Measurements from ENCODE around the gene PRR33. TPM values are rescaled to one million over a fixed set of nuclear protein-coding genes. Genes with fewer than 3 reads are reported as not detected.
"Not testable (repeated sequence)": the region's sequence is repeated elsewhere in the genome, so short reads cannot be mapped to it uniquely, and the experiment has no call there.

Gene PRR33
- total RNA-seq: not detected
- polyA plus RNA-seq: under 1 TPM; 0.08 to 0.13 TPM
- long read RNA-seq, donor 1, partial matches to known transcripts: 0 of 2 reads
- long read RNA-seq, donor 1, other reads (novel, unspliced or antisense): 0 of 2 reads
- long read RNA-seq, donor 2, partial matches to known transcripts: 0 of 1 reads
- long read RNA-seq, donor 2, other reads (novel, unspliced or antisense): 0 of 1 reads
- long read RNA-seq, donor 3: 0 reads
- long read RNA-seq, donor 4, partial matches to known transcripts: 0 of 1 reads
- long read RNA-seq, donor 4, other reads (novel, unspliced or antisense): 0 of 1 reads
- long read RNA-seq, donor 5, partial matches to known transcripts: 0 of 1 reads
- long read RNA-seq, donor 5, other reads (novel, unspliced or antisense): 0 of 1 reads

- TF ChIP-seq CTCF (IDR thresholded peaks at IDR 0.05; ENCODE audit: control extremely low read depth, extremely low read depth): no peak
- 56 to 77% methylated on average over 7 of the region's 7 CpGs for WGBS, 2 donors
- no peaks in the 10 kb centered on the region for H3K4me1 ChIP-seq (ENCODE audit: control insufficient read depth in 5 of 5, insufficient read depth in 5 of 5, low read length in 5 of 5)
- H3K27ac ChIP-seq (ENCODE audit: low read depth in 1 of 2, low read length in 1 of 2): no peak within 1 kb of the TSS
- no peak for ATAC-seq (ENCODE audit: insufficient read depth, low FRiP score)
- H3K9me3 ChIP-seq (ENCODE audit: control insufficient read depth in 4 of 4, insufficient read depth in 3 of 4, low read length in 3 of 4): no peaks in the 10 kb centered on the region
- no peak for DNase-seq
- no peaks in the 10 kb centered on the region for H3K27me3 ChIP-seq (ENCODE audit: control insufficient read depth in 3 of 3, insufficient read depth in 3 of 3, low read length in 2 of 3)
- no peak within 1 kb of the TSS for H3K4me3 ChIP-seq
- H3K36me3 ChIP-seq (ENCODE audit: control insufficient read depth in 4 of 4, insufficient read depth in 4 of 4, low read length in 4 of 4): no peaks in the 10 kb centered on the region
- H3K9ac ChIP-seq (ENCODE audit: insufficient read depth in 1 of 2, low read length in 2 of 2): no peak within 1 kb of the TSS
Observed at GRCh38 chr11:1891831-1892115, at the start of gene PRR33. PRR33 (minus strand) TSS chr11:1891895; CDS start chr11:1890584, 1,311 bp downstream.

GRCh38 chr11:1939788-1940187 lies 48.1 kb upstream of the PRR33 start:
- H3K27ac ChIP-seq (ENCODE audit: low read depth in 1 of 2, low read length in 1 of 2); H3K4me1 ChIP-seq (ENCODE audit: control insufficient read depth in 5 of 5, insufficient read depth in 5 of 5, low read length in 5 of 5); H3K9ac ChIP-seq (ENCODE audit: insufficient read depth in 1 of 2, low read length in 2 of 2); H3K4me3 ChIP-seq; H3K9me3 ChIP-seq (ENCODE audit: control insufficient read depth in 4 of 4, insufficient read depth in 3 of 4, low read length in 3 of 4); H3K27me3 ChIP-seq (ENCODE audit: control insufficient read depth in 3 of 3, insufficient read depth in 3 of 3, low read length in 2 of 3); H3K36me3 ChIP-seq (ENCODE audit: control insufficient read depth in 4 of 4, insufficient read depth in 4 of 4, low read length in 4 of 4); ATAC-seq (ENCODE audit: insufficient read depth, low FRiP score): not testable (repeated sequence)
- 86 to 100% methylated on average over 1 of the region's 1 CpG for WGBS, 2 donors
- DNase-seq: peak in 2 of 3 donors; percentile 41 to 47

GRCh38 chr11:1939006-1939625 lies 47.4 kb upstream of the PRR33 start:
- WGBS, 2 donors: 18 to 28% methylated on average over 23 of the region's 23 CpGs
- ATAC-seq (ENCODE audit: insufficient read depth, low FRiP score): no peak
- no peak for TF ChIP-seq CTCF (IDR thresholded peaks at IDR 0.05; ENCODE audit: control extremely low read depth, extremely low read depth)
- DNase-seq: peak; percentile 60 to 73 (median 62)
- Histone ChIP-seq H3K27me3 (ENCODE audit: control insufficient read depth in 3 of 3, insufficient read depth in 3 of 3, low read length in 2 of 3) (peaks cover 0 to 3% (median 0%) of the 10 kb centered on the region in 3 donors), H3K9me3 (ENCODE audit: control insufficient read depth in 4 of 4, insufficient read depth in 3 of 4, low read length in 3 of 4) (no peaks in the 10 kb centered on the region), H3K27ac (ENCODE audit: low read depth in 1 of 2, low read length in 1 of 2) (no peak overlapping the region), H3K9ac (ENCODE audit: insufficient read depth in 1 of 2, low read length in 2 of 2) (peak overlapping the region in 1 of 2 donors; percentile 55), H3K36me3 (ENCODE audit: control insufficient read depth in 4 of 4, insufficient read depth in 4 of 4, low read length in 4 of 4) (no peaks in the 10 kb centered on the region), H3K4me1 (ENCODE audit: control insufficient read depth in 5 of 5, insufficient read depth in 5 of 5, low read length in 5 of 5) (peaks cover 0 to 9% (median 3%) of the 10 kb centered on the region in 5 donors), H3K4me3 (no peak overlapping the region)

- H3K9me3 ChIP-seq (ENCODE audit: control insufficient read depth in 4 of 4, insufficient read depth in 3 of 4, low read length in 3 of 4): no peaks in the 10 kb centered on the region
- no peak overlapping the region for H3K4me3 ChIP-seq
- peaks cover 0 to 3% (median 0%) of the 10 kb centered on the region in 3 donors for H3K27me3 ChIP-seq (ENCODE audit: control insufficient read depth in 3 of 3, insufficient read depth in 3 of 3, low read length in 2 of 3)
- no peak overlapping the region for H3K9ac ChIP-seq (ENCODE audit: insufficient read depth in 1 of 2, low read length in 2 of 2)
- WGBS, 2 donors: 88 to 90% methylated on average over 27 of the region's 27 CpGs
- ATAC-seq (ENCODE audit: insufficient read depth, low FRiP score): no peak
- H3K4me1 ChIP-seq (ENCODE audit: control insufficient read depth in 5 of 5, insufficient read depth in 5 of 5, low read length in 5 of 5): peaks cover 0 to 9% (median 3%) of the 10 kb centered on the region in 5 donors
- TF ChIP-seq CTCF (IDR thresholded peaks at IDR 0.05; ENCODE audit: control extremely low read depth, extremely low read depth): no peak
- no peaks in the 10 kb centered on the region for H3K36me3 ChIP-seq (ENCODE audit: control insufficient read depth in 4 of 4, insufficient read depth in 4 of 4, low read length in 4 of 4)
- no peak for DNase-seq
- no peak overlapping the region for H3K27ac ChIP-seq (ENCODE audit: low read depth in 1 of 2, low read length in 1 of 2)
Observed at GRCh38 chr11:1938343-1939005, 46.8 kb upstream of the PRR33 start.
